Upper lobe of left lung (tissue), 6 donors: ENCODE results near the gene METTL13. TPM values are rescaled to one million over a fixed set of nuclear protein-coding genes. Genes with fewer than 3 reads are reported as not detected.

ENCODE experiments used
- ATAC-seq, 2 donors: fragments of 200-7000 bp; cut with Tn5 transposase; one replicate each; pipeline ENCODE4 v1.9.1; 2022; ENCODE audit warnings: mild to moderate bottlenecking in 2 of 2, moderate library complexity in 2 of 2; ENCODE audit not compliant: low FRiP score in 2 of 2
- DNase-seq, 2 donors: peaks; one replicate each; pipeline ENCODE4 v3.0.0-alpha.2; 2019 to 2020
- H3K27ac ChIP-seq, 4 donors: fragments of 200-600 bp; sonication (generic); one replicate each; pipeline ENCODE4 v1.5.1; 2016 to 2019
- H3K27me3 ChIP-seq, 4 donors: fragments of 200-600 bp; sonication (generic); one replicate each; pipeline ENCODE4 v1.5.1; 2017 to 2019
- H3K36me3 ChIP-seq, 4 donors: fragments of 200-600 bp; sonication (generic); one replicate each; pipeline ENCODE4 v1.5.1; 2016 to 2019
- H3K4me1 ChIP-seq, 4 donors: fragments of 200-600 bp; sonication (generic); one replicate each; pipeline ENCODE4 v1.5.1; 2018 to 2019
- H3K4me3 ChIP-seq, 4 donors: fragments of 200-600 bp; sonication (generic); one replicate each; pipeline ENCODE4 v1.5.1; 2017 to 2019; ENCODE audit warnings: mild to moderate bottlenecking in 2 of 4, moderate library complexity in 1 of 4
- H3K9me3 ChIP-seq, 4 donors: fragments of 200-600 bp; sonication (generic); one replicate each; pipeline ENCODE4 v1.5.1; 2018 to 2019
- CTCF ChIP-seq, 6 experiments: fragments of 450-650 bp in 4 of 6; fragments of 200-600 bp in 2 of 6; sonication (generic) in 2 of 6; IDR thresholded peaks; one replicate each; pipeline ENCODE4 v1.5.1; 2016 to 2019; ENCODE audit warnings: antibody characterized with exemption in 6 of 6
- EP300 ChIP-seq, 4 donors: sonication (generic); formaldehyde crosslinking; IDR thresholded peaks; one replicate each; pipeline ENCODE4 v1.5.1; 2017; ENCODE audit warnings: antibody characterized with exemption in 4 of 4, control low read depth in 2 of 4
- POLR2A ChIP-seq, 4 donors: fragments of 450-650 bp; IDR thresholded peaks; one replicate each; pipeline ENCODE4 v1.5.1; 2016 to 2017; ENCODE audit warnings: antibody characterized with exemption in 4 of 4, mild to moderate bottlenecking in 2 of 4
- POLR2AphosphoS5 ChIP-seq, 2 donors: sonication (generic); formaldehyde crosslinking; IDR thresholded peaks; one replicate each; pipeline ENCODE4 v1.5.1; 2017; ENCODE audit warnings: antibody characterized with exemption in 2 of 2
- WGBS, 2 donors: methylation state at CpG; one replicate each; pipeline ENCODE4 v1.1.5; 2017 to 2018; 5-methylcytosine and 5-hydroxymethylcytosine counted together
- total RNA-seq, 6 donors: library from RNA; depleted of rRNA in 4 of 6; stranded (reverse); fragments of >200 nt in 4 of 6; gene quantifications; one replicate each; pipeline versions ENCODE4 v1.1.0 to v1.2.1, GENCODE V29; 2016 to 2021
- donor health status: DM: no; HTN: no; CAD: no; lungs with moderate emphysema.
- donor health status: DM: no; HTN: yes; CAD: no; lungs with severe emphysema.

METTL13 gene
- total RNA-seq, 6 donors from 2014 or later = 13.9 to 33.5 (median 27.6) TPM

- Histone ChIP-seq H3K9me3 (no peaks in the 10 kb centered on the region), H3K4me1 (no peaks in the 10 kb centered on the region), H3K4me3 (no peak overlapping the region), H3K27ac (no peak overlapping the region), H3K36me3 (no peaks in the 10 kb centered on the region), H3K27me3 (no peaks in the 10 kb centered on the region)
- ATAC-seq (no peak), DNase-seq (no peak)
- 88 to 89% methylated on average over 3 of the region's 3 CpGs for WGBS, 2 donors
- TF ChIP-seq CTCF (IDR thresholded peaks at IDR 0.05) (no peak), POLR2AphosphoS5 (IDR thresholded peaks at IDR 0.05) (no peak), POLR2A (IDR thresholded peaks at IDR 0.05) (no peak), EP300 (IDR thresholded peaks at IDR 0.05) (no peak)
Observed at GRCh38 chr1:171816300-171816901, 34.9 kb downstream of the METTL13 start.

- peak; percentile 46 to 58 for ATAC-seq
- Histone ChIP-seq H3K27me3 (no peaks in the 10 kb centered on the region), H3K4me1 (no peaks in the 10 kb centered on the region), H3K36me3 (no peaks in the 10 kb centered on the region), H3K27ac (no peak overlapping the region), H3K9me3 (no peaks in the 10 kb centered on the region), H3K4me3 (no peak overlapping the region)
- peak in 1 of 2 donors; percentile 27 for DNase-seq
- WGBS, 2 donors = 31 to 41% methylated on average over 3 of the region's 3 CpGs
- no peak for TF ChIP-seq EP300 (IDR thresholded peaks at IDR 0.05)
- no peak for TF ChIP-seq CTCF (IDR thresholded peaks at IDR 0.05)
Observed at GRCh38 chr1:171817511-171818265, 36.2 kb downstream of the METTL13 start.

GRCh38 chr1:171819946-171820345 lies 38.5 kb downstream of the METTL13 start:
- Histone ChIP-seq H3K27me3 (no peaks in the 10 kb centered on the region), H3K36me3 (no peaks in the 10 kb centered on the region), H3K4me1 (no peaks in the 10 kb centered on the region), H3K27ac (no peak overlapping the region), H3K4me3 (no peak overlapping the region), H3K9me3 (no peaks in the 10 kb centered on the region)
- ATAC-seq = no peak
- 43 to 44% methylated on average over 2 of the region's 2 CpGs for WGBS, 2 donors
- no peak for DNase-seq
- TF ChIP-seq POLR2AphosphoS5 (IDR thresholded peaks at IDR 0.05) (no peak), CTCF (IDR thresholded peaks at IDR 0.05) (no peak), POLR2A (IDR thresholded peaks at IDR 0.05) (no peak), EP300 (IDR thresholded peaks at IDR 0.05) (no peak)

GRCh38 chr1:171826973-171827372 lies 45.5 kb downstream of the METTL13 start:
- WGBS, 2 donors = 50 to 100% methylated on average over 1 of the region's 1 CpG

More at GRCh38 chr1:171826973-171827372, 45.5 kb downstream of the METTL13 start:
- H3K36me3 ChIP-seq = no peaks in the 10 kb centered on the region
- peaks cover 0 to 11% (median 7%) of the 10 kb centered on the region in 4 donors for H3K9me3 ChIP-seq
- DNase-seq = no peak
- no peak overlapping the region for H3K4me3 ChIP-seq
- ATAC-seq = no peak
- no peaks in the 10 kb centered on the region for H3K4me1 ChIP-seq
- TF ChIP-seq CTCF (IDR thresholded peaks at IDR 0.05) = no peak
- no peak for TF ChIP-seq POLR2A (IDR thresholded peaks at IDR 0.05)
- TF ChIP-seq POLR2AphosphoS5 (IDR thresholded peaks at IDR 0.05) = no peak
- TF ChIP-seq EP300 (IDR thresholded peaks at IDR 0.05) = no peak
- no peak overlapping the region for H3K27ac ChIP-seq
- no peaks in the 10 kb centered on the region for H3K27me3 ChIP-seq
